ENCODE measurements around the gene TTC33. TPM values are rescaled to one million over a fixed set of nuclear protein-coding genes. Genes with fewer than 3 reads are reported as not detected.

TTC33 gene
- total and polyA plus RNA-seq, 7 donors: 11.0 to 38.5 (median 25.3) TPM

DNA sequence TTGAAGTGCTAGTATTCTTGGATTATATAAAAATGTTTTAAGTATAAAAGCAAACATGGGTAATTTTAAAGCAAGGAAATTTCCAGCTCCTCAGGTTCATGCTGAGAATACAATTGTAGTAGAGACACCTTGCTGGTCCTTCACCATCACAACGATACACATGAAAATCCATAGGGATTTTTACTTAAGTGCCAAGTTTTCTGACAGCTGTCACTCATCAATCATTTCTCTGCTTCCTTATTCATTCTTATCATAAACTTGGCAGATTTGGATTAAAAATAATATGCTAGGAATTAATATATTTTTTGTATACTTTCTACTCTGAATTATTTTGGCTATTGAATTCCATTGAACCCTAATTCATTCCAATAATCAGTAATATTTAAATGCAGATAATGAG is 244.0 kb downstream of the TTC33 start:
- Histone ChIP-seq H3K4me1 (no peaks in the 10 kb centered on the region), H3K9me3 (no peaks in the 10 kb centered on the region), H3K27ac (no peak overlapping the region), H3K4me3 (no peak overlapping the region), H3K36me3 (ENCODE audit: insufficient read depth in 1 of 2, low read depth in 1 of 2) (no peaks in the 10 kb centered on the region), H3K27me3 (ENCODE audit: insufficient read depth in 3 of 3, low read length in 2 of 3) (no peaks in the 10 kb centered on the region)
- intact Hi-C loops (cut with DNase I): no loop called here
- 41 to 62% (median 58%) methylated on average over 1 of the region's 1 CpG for WGBS, 3 donors
- TF ChIP-seq, protein P1, sequence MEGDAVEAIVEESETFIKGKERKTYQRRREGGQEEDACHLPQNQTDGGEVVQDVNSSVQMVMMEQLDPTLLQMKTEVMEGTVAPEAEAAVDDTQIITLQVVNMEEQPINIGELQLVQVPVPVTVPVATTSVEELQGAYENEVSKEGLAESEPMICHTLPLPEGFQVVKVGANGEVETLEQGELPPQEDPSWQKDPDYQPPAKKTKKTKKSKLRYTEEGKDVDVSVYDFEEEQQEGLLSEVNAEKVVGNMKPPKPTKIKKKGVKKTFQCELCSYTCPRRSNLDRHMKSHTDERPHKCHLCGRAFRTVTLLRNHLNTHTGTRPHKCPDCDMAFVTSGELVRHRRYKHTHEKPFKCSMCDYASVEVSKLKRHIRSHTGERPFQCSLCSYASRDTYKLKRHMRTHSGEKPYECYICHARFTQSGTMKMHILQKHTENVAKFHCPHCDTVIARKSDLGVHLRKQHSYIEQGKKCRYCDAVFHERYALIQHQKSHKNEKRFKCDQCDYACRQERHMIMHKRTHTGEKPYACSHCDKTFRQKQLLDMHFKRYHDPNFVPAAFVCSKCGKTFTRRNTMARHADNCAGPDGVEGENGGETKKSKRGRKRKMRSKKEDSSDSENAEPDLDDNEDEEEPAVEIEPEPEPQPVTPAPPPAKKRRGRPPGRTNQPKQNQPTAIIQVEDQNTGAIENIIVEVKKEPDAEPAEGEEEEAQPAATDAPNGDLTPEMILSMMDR (IDR thresholded peaks at IDR 0.05): no peak
- DNase-seq: no peak
- ATAC-seq: no peak

DNA sequence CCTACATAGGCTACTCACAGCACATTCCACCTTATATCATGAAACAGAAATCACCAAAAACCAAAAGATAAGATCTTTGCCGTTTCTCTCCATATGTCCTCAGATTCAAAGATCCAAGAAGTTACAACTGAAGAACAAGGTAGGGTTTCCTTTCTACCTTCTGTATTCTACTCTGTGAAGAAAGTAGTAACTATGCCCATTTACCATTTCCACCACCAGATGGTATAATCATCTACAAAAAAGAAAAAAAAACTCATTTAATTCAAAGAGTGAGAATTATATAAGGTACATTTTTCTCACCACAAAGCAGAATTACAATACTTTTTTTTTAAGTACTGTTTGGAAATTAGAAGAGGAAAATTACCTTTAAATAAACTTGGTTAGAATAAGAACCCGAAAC is 248.7 kb downstream of the TTC33 start:
- Histone ChIP-seq H3K9me3 (no peaks in the 10 kb centered on the region), H3K27me3 (ENCODE audit: insufficient read depth in 3 of 3, low read length in 2 of 3) (no peaks in the 10 kb centered on the region), H3K36me3 (ENCODE audit: insufficient read depth in 1 of 2, low read depth in 1 of 2) (no peaks in the 10 kb centered on the region), H3K4me3 (no peak overlapping the region), H3K4me1 (no peaks in the 10 kb centered on the region), H3K27ac (no peak overlapping the region)
- 46 to 69% (median 59%) methylated on average over 2 of the region's 2 CpGs for WGBS, 3 donors
- no peak for ATAC-seq
- TF ChIP-seq, protein P1 (IDR thresholded peaks at IDR 0.05): no peak
- intact Hi-C loops (cut with DNase I): no loop called here
- no peak for DNase-seq

DNA sequence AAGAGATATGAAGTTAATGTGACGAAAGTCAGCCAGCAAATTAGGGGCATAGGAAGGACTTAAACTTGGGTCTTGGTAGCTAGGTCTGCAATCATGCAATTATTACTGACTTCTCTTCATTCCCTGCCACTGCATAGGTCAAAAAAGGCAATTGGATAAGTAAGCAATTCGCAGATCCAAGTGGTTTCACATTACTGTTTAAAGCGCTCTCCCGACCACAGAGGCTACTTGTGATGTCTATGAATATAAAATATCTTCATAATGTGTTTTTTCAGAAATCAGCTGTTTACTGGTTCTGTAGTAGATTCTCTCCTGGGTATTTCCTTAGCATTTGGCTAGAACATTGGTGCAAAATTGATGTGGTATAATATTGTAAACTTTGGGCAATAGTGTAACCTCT is 250.7 kb downstream of the TTC33 start:
- Histone ChIP-seq H3K4me3 (no peak overlapping the region), H3K36me3 (ENCODE audit: insufficient read depth in 1 of 2, low read depth in 1 of 2) (no peaks in the 10 kb centered on the region), H3K27me3 (ENCODE audit: insufficient read depth in 3 of 3, low read length in 2 of 3) (no peaks in the 10 kb centered on the region), H3K27ac (no peak overlapping the region), H3K9me3 (no peaks in the 10 kb centered on the region), H3K4me1 (no peaks in the 10 kb centered on the region)
- 51% methylated on average over 4 of the region's 4 CpGs for WGBS, 3 donors
- TF ChIP-seq, protein P1 (IDR thresholded peaks at IDR 0.05): no peak
- DNase-seq: no peak
- ATAC-seq: no peak
- intact Hi-C loops (cut with DNase I): no loop called here

DNA sequence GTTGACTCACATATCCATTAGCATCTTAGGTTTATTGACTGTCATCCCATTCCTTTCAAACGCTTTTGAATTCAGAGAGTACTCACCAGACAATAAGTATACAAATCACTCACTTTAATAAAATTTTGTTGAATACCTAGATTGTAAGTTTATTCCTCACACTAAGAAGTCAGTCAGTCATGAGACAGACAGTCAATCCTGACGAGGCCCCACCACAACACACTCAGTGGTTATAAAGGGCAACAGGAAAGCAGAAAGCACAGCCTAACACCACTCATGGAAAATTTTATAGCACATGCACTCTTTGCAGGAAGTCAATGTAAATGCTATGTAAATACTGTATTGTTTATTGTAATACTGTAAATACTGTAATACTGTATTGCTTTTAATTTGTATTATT is 252.3 kb downstream of the TTC33 start:
- Histone ChIP-seq H3K27ac (no peak overlapping the region), H3K4me1 (no peaks in the 10 kb centered on the region), H3K36me3 (ENCODE audit: insufficient read depth in 1 of 2, low read depth in 1 of 2) (no peaks in the 10 kb centered on the region), H3K9me3 (no peaks in the 10 kb centered on the region), H3K4me3 (no peak overlapping the region), H3K27me3 (ENCODE audit: insufficient read depth in 3 of 3, low read length in 2 of 3) (no peaks in the 10 kb centered on the region)
- intact Hi-C loops (cut with DNase I): no loop called here
- DNase-seq (no peak), ATAC-seq (no peak)
- TF ChIP-seq, protein P1 (IDR thresholded peaks at IDR 0.05): no peak
- 77 to 81% (median 79%) methylated on average over 2 of the region's 2 CpGs for WGBS, 3 donors

DNA sequence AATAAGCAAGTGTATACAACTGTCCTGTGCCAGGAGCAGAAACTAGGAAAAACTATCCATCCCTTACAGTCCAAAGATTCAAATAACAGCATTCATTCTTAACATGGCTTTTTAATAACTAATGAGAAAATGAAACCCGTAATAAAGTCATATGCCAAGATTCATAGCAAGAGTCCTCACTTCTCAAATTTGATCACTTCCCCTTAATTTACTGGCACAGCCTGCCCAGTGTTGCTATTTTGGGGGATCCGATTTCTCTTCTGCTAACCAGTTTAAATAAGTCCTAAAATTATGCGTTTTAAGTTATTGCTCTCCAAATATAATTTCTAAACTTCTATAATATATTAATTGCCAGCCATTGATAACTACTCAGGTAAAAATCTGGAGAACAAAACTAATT is 253.0 kb downstream of the TTC33 start:
- Histone ChIP-seq H3K4me1 (no peaks in the 10 kb centered on the region), H3K9me3 (no peaks in the 10 kb centered on the region), H3K4me3 (no peak overlapping the region), H3K36me3 (ENCODE audit: insufficient read depth in 1 of 2, low read depth in 1 of 2) (no peaks in the 10 kb centered on the region), H3K27me3 (ENCODE audit: insufficient read depth in 3 of 3, low read length in 2 of 3) (no peaks in the 10 kb centered on the region), H3K27ac (no peak overlapping the region)
- DNase-seq (no peak), ATAC-seq (no peak)
- intact Hi-C loops (cut with DNase I): no loop called here
- 81 to 87% (median 86%) methylated on average over 3 of the region's 3 CpGs for WGBS, 3 donors
- TF ChIP-seq, protein P1 (IDR thresholded peaks at IDR 0.05): no peak

Measured in psoas muscle (tissue), 8 donors.